Measurements from ENCODE around the gene TAF4B.
"Not testable (repeated sequence)": the region's sequence is repeated elsewhere in the genome, so short reads cannot be mapped to it uniquely, and the experiment has no call there.

TAF4B gene, protein sequence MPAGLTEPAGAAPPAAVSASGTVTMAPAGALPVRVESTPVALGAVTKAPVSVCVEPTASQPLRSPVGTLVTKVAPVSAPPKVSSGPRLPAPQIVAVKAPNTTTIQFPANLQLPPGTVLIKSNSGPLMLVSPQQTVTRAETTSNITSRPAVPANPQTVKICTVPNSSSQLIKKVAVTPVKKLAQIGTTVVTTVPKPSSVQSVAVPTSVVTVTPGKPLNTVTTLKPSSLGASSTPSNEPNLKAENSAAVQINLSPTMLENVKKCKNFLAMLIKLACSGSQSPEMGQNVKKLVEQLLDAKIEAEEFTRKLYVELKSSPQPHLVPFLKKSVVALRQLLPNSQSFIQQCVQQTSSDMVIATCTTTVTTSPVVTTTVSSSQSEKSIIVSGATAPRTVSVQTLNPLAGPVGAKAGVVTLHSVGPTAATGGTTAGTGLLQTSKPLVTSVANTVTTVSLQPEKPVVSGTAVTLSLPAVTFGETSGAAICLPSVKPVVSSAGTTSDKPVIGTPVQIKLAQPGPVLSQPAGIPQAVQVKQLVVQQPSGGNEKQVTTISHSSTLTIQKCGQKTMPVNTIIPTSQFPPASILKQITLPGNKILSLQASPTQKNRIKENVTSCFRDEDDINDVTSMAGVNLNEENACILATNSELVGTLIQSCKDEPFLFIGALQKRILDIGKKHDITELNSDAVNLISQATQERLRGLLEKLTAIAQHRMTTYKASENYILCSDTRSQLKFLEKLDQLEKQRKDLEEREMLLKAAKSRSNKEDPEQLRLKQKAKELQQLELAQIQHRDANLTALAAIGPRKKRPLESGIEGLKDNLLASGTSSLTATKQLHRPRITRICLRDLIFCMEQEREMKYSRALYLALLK

DNA sequence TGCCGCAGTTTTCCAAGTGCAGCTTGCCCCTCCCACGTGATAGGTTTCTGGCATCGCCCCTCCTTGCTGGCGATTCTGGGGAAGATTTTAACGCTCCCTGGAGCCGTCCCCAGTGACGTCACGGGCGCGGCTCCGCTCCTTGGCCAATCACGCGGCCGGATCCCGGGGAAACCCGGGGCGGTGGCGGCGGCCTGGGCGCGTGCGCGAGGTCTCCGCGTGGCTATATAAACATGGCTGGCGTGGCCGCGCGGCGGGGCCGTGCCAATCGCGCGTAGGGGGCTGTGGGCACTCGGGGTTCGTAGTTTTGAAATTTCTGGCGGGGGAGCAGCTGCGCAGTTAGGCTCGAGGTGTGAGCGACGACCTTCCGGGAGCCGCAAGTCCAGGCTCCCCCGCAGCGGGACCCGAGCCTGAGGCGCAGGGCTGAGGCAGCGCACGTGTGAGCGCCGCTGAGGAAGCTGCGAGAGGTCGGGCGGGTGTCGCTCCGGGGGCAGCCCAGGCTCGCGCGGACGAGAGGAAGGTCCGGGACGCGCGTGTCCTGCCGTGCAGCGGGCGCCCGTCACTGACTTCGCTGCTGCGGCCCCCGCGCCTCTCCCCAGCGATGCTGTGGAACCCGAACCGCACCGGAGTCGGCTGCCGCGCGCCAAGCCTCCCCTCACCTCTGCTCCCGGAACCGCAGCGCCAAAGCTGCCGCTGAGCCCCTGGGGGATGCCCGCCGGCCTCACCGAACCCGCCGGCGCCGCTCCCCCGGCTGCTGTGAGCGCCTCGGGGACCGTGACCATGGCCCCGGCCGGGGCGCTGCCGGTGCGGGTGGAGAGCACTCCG is at the start of gene TAF4B:
Gene TAF4B, plus strand, starts transcription at position 217 of the 822 bp plus-strand sequence. Its CDS starts 489 bp downstream, at position 706.
- in situ Hi-C loops (cut with MboI; ENCODE audit: low pct_unique_long_range_greater_than_20kb, low sequenced_read_pairs), result no loop called here
- DNase-seq, result peak; percentile 96

DNA sequence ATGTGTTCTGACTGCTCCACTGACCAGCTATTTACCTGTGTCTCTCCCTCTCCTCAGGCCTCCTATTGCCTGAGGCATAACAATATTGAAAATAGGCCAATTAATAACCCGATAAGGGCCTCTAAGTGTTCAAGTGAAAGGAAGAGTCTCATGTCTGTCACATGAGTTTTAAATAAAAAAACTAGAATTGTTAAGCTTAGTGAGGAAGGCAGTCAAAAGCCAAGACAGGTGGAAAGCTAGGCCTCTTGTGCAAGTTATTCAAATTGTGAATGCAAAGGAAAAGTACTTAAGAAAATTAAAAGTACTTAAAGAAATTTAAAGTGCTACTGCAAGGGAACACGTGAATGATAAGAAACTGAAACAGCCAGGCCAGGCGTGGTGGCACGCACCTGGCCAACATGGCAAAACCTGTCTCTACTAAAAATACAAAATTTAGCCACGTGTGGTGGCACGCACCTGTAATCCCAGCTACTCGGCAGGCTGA is 44.9 kb upstream of the TAF4B start:
- in situ Hi-C loops (cut with MboI; ENCODE audit: low pct_unique_long_range_greater_than_20kb, low sequenced_read_pairs), result no loop called here
- no peak for DNase-seq

DNA sequence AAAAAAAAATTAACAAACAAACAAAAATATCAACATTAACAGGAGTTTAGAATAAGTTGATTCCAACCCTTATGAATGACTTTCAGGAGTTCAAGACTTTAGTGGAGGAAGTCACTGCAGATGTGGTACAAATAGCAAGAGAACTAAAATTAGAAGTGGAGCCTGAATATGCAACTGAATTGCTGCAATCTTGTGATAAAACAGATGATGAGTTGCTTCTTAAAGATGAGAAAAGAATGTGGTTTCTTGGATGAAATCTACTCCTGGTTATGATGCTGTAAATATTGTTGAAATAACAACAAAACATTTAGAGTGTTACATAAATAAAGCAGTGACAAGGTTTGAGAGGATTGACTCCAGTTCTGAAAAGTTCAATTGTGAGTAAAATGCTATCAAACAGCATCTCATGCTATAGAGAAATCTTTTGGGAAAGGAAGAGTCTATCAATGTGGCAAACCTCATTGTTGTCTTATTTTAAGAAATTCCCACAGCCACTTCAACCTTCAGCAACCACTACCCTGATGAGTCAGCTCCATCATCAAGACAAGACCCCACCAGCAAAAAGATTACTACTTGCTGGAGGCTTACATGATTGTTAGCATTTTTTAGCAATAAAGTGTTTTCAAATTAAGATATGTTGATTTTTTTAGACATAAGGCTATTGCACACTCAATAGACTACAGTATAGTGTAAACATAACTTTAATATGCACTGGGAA is 42.7 kb upstream of the TAF4B start:
- in situ Hi-C loops (cut with MboI; ENCODE audit: low pct_unique_long_range_greater_than_20kb, low sequenced_read_pairs), result no loop called here

DNA sequence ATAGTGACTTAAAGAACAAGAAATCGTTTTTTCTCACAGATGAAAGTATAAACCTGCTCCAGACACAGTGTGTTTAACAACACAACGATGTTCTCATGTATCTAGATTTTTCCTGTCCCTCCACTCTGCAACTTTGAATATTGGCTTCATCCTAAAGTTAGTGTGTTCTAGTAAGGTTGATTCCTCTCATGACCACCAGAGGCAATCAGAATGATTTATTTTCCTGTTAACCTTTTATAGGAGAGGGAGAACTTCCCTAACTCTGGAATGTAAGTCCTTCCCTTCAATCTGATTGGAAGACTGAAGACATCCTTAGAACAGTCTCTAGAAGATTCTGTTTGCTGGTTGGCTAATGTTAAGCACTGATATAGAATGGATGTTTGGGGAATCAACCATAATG is 41.0 kb upstream of the TAF4B start:
- DNase-seq, result no peak

More for the DNA sequence above, 42.7 kb upstream of the TAF4B start:
- DNase-seq, result no peak

DNA sequence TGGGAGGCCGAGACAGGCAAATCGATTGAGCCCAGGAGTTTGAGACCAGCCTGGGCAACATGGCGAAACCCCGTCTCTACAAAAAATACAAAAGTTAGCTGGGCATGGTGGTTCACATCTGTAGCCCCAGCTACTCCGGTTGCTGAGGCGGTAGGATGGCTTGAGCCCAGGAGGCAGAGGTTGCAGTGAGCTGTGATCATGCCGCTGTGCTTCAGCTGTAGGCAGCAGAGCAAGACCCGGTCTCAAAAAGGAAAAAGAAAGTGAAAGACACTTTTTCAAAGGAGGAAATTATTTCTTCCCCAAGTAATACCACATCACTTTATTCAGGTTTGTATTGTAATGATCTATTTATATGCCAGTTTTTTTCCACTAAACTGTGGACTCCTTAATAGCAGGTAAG is 35.7 kb upstream of the TAF4B start:
- DNase-seq, result peak; percentile 9
- in situ Hi-C loops (cut with MboI; ENCODE audit: low pct_unique_long_range_greater_than_20kb, low sequenced_read_pairs), result no loop called here

More for the DNA sequence above, 41.0 kb upstream of the TAF4B start:
- in situ Hi-C loops (cut with MboI; ENCODE audit: low pct_unique_long_range_greater_than_20kb, low sequenced_read_pairs), result no loop called here

DNA sequence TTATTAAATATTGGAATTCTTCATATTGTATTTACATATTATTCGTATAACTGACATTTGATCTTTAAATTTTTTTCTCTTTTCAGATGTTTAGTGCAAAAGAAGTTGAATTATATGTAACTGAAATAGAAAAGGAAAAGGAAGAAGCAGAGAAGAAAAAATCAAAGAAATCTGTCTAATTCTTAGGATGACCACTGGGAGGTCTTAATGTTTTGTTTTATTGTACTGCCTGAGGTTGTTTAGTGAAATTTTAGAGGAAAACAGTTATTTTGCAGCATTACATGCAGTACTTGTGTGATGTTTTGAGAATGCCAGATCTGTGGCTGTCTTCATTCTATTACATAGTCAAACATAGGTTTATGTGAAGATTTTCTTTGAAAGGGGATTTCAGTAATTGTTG is 34.0 kb upstream of the TAF4B start:
- in situ Hi-C loops (cut with MboI; ENCODE audit: low pct_unique_long_range_greater_than_20kb, low sequenced_read_pairs), result no loop called here
- DNase-seq, result no peak

DNA sequence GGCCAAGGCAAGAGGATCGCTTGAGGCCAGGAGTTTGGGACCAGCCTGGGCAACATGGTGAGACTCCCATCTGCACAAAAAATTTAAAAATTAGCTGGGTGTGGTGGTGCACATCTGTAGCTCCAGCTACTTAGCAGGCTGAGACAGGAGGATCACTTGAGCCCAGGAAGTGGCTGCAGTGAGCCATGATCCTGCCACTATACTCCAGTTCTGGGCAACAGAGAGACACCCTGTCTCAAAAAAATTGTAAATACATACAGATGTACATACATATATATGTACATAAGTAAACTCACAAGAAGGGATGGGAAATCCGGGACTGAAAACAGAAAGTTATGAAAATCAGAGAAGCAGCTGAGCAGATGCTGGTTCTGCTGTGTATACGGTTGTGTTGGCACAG is 29.6 kb upstream of the TAF4B start:
- DNase-seq, result no peak
- in situ Hi-C loops (cut with MboI; ENCODE audit: low pct_unique_long_range_greater_than_20kb, low sequenced_read_pairs), result no loop called here

DNA sequence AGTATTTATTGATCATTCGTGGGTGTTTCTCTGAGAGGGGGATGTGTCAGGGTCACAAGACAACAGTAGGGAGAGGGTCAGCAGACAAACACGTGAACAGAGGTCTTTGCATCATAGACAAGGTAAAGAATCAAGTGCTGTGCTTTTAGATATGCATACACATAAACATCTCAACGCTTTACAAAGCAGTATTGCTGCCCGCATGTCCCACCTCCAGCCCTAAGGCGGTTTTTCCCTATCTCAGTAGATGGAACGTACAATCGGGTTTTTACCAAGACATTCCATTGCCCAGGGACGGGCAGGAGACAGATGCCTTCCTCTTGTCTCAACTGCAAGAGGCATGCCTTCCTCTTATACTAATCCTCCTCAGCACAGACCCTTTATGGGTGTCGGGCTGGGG is 24.2 kb upstream of the TAF4B start:
- DNase-seq; in situ Hi-C loops (cut with MboI; ENCODE audit: low pct_unique_long_range_greater_than_20kb, low sequenced_read_pairs): not testable (repeated sequence)

DNA sequence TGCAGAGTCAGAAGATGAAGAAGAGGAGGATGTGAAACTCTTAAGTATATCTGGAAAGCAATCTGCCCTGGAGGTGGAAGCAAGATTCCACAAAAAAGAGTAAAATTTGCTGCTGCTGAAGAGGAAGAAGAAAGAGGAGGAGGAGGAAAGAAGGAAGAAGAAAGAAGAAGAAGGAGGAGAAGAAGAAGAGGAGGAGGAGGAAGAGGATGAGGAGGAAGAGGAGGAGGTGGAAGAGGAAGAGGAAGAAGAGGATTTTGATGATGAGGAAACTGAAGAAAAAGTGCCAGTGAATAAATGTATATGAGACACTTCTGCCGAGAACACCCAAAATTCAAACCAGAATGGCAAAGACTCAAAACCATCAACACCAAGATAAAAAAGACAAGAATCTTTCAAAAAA is 20.9 kb upstream of the TAF4B start:
- in situ Hi-C loops (cut with MboI; ENCODE audit: low pct_unique_long_range_greater_than_20kb, low sequenced_read_pairs), result no loop called here
- no peak for DNase-seq

DNA sequence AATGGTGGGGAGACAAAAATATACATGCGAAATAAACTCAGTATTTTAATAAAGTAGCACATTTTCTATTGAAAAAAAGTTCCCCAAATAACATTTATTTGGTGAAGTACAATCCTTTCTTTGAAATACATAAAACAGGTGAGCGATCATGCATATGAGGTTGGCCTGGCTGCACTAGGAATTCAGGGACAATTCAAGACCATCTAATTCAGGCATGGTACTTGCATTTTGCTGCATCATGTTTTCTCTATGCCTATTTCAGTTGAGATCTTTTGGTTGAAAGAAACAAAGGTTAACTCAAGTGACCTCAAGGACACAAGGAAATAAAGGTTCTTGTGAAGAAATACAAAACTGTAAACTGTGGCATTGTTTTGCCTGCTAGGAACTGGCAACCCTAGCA is 19.8 kb upstream of the TAF4B start:
- in situ Hi-C loops (cut with MboI; ENCODE audit: low pct_unique_long_range_greater_than_20kb, low sequenced_read_pairs), result no loop called here
- no peak for DNase-seq

DNA sequence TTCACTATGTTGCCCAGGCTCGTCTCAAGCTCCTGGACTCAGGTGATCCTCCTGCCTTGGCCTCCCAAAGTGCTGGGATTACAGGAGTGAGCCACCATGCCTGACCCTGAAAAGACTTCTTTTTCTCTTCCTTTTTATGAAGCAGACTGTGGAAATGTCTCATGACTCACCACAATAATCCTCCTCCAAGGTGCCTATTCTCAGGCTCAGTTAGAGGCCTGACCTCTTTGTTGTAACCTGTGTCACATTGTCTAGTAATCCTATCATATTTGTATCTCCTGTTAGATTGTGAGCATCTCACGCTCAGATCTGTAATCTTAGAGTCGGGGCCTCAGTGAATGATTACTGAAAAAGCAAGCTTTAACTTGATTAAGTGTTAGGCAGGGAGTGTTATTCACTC is 18.3 kb upstream of the TAF4B start:
- DNase-seq, result no peak
- in situ Hi-C loops (cut with MboI; ENCODE audit: low pct_unique_long_range_greater_than_20kb, low sequenced_read_pairs), result no loop called here

DNA sequence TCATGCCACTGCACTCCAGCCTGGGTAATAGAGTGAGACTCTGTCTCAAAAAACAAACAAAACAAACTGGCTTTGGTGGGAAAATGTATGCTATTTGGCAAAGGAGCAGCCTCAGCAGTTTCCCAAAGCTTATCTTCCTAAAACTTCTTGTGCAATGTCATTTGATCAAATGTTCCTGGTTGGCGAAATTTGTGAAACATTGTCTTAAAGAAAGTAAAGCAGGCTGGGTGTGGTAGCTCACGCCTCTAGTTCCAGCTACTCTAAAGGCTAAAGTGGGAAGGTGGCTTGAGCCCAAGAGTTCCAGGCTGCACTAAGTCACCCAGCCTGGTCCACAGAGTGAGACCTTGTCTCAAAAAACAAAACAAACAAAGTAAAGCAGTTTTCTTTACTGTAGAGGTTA is 17.3 kb upstream of the TAF4B start:
- no peak for DNase-seq
- in situ Hi-C loops (cut with MboI; ENCODE audit: low pct_unique_long_range_greater_than_20kb, low sequenced_read_pairs), result no loop called here

DNA sequence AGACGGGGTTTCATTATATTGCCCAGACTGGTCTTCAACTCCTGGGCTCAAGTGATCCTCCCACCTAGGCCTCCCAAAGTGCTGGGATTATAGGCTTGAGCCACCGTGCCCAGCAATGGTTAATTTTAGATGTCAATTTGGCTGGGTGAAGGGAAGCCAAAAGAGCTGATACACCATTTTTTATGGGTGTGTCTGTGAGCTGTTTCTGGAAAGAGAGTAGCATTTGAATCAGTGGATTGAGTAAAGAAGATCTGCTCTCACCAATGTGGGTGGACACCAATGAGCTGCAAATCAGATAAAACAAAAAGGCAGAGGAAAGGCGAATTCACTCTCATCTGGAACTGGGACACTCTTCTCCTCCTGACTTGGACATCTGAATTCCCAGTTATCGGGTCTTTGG is 16.1 kb upstream of the TAF4B start:
- DNase-seq, result no peak
- in situ Hi-C loops (cut with MboI; ENCODE audit: low pct_unique_long_range_greater_than_20kb, low sequenced_read_pairs), result no loop called here

DNA sequence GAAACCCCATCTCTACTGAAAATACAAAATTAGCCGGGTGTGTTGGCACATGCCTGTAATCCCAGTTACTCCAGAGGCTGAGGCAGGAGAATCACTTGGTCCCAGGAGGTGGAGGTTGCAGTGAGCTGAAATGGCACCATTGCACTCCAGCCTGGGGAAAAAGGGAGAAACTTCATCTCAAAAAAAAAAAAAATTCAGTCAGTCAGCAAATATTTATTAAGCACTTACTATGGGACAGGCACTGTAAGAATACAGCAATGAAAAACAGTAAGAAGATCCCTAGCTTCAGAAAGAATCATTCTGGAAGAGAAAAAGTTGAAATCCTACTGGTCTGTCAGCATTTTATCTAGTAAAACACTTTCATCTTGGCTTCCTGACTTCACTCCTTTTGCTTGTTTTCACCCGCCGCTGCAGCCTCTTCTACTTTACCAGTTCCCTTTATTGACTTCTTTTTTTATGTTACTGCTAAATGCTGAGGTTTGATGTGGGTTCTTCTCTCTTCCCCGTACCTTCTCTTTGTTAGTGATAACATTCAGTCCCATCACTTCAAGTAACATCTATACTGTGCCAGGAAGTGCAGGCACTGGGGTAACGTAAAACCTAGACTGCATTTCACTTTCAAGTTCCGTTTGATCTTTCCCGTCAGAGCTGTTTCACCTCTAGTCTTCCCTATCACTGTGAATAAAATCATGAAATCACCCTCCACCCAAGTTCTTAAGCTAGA is 10.8 kb upstream of the TAF4B start:
- in situ Hi-C loops (cut with MboI; ENCODE audit: low pct_unique_long_range_greater_than_20kb, low sequenced_read_pairs), result no loop called here
- peak; percentile 57 for DNase-seq

DNA sequence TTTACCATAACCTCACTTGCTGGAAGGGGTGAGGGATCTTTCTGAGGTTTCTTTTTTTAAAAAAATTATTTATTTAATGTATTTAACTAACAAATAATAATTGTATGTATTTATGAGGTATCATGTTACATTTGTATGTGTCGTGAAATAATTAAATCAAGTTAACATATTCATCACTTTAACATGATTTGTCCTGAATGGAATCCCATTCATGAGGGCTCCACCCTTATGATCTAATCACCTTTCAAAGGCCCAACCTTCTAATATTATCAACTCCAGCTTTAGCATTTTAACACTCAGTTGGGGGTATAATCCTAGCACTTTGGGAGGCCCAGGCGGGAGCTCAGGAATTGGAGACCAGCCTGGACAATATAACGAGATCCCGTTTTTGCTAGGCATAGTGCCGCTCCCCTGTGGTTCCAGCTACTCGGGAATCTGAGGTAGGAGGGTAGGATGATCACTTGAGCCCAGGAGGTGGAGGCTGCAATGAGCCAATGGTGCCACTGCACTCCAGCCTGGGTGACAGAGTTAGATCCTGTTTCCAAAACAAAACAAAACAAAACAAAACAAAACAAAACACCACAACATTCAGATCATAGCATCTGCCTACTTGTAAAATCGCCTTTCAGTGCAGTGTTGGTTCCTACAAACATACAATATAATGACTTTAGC is 1.1 kb upstream of the TAF4B start:
- no peak for DNase-seq
- in situ Hi-C loops (cut with MboI; ENCODE audit: low pct_unique_long_range_greater_than_20kb, low sequenced_read_pairs), result no loop called here

DNA sequence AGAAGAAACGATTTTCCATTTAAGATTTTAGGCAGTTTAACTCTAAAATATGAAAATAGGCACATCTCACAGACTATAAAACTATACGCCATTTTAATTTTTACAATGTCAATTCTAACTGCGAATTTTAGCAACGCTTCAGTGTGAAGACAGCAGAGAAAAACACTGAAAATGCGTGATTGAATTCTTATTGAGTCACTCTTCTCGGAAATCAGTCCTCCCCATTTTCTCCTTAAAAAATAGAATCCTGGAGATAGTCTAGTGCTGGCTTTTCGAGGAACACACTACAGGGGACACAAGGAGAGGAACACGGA is 373 bp upstream of the TAF4B start:
- no peak for DNase-seq
- in situ Hi-C loops (cut with MboI; ENCODE audit: low pct_unique_long_range_greater_than_20kb, low sequenced_read_pairs), result no loop called here

DNA sequence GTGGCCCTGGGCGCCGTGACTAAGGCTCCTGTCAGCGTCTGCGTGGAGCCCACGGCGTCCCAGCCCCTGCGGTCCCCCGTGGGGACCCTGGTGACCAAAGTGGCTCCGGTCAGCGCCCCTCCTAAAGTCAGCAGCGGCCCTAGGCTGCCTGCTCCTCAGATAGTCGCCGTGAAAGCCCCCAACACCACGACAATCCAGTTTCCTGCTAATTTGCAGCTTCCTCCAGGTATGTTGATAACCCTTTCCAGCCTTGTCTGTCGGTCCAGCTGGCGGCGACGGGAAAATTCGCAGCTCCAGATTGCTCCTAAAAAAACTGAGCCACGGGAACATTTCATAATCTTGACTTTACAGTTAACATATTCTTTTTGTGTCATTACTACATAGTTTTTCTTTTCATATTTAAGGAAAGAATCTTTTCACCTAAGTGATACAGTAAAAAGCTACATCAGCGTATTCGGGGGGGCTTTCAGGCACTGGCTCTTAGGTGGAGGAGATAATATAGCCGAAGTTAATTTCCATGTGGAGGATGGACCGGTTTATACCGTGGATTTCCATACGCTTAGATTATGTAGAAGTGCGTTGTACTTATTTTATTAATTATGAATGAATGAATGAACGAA is 916 bp downstream of the TAF4B start:
- in situ Hi-C loops (cut with MboI; ENCODE audit: low pct_unique_long_range_greater_than_20kb, low sequenced_read_pairs), result no loop called here
- peak; percentile 47 for DNase-seq

All from KBM-7 (cell line).